ENCODE measurements around the gene CUX1.

CUX1 gene

DNA sequence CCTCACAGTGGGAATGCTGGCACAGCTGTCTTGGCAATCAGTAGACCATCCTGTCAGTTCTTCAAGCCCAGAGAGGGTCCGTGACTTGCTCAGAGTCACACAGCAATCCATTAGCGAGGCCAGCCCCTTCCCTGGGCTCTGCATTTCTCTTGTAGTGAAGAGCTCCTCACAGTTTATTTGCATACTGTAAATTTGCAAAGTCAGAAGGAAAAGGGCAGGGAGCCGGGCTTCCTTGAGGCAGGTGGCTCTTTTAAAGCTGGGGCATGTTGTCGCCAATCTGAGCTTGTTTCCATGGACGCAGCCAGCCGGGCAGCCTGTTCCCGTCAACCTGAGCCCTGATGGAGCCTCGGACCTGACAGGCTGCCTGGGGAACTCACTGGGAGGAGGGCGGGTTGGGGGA, 123.4 kb downstream of the CUX1 start:
- DNase-seq, result peak; percentile 87

GRCh38 chr7:101941481-101942383, 124.3 kb downstream of the CUX1 start:
- DNase-seq, result peak; percentile 73

DNA sequence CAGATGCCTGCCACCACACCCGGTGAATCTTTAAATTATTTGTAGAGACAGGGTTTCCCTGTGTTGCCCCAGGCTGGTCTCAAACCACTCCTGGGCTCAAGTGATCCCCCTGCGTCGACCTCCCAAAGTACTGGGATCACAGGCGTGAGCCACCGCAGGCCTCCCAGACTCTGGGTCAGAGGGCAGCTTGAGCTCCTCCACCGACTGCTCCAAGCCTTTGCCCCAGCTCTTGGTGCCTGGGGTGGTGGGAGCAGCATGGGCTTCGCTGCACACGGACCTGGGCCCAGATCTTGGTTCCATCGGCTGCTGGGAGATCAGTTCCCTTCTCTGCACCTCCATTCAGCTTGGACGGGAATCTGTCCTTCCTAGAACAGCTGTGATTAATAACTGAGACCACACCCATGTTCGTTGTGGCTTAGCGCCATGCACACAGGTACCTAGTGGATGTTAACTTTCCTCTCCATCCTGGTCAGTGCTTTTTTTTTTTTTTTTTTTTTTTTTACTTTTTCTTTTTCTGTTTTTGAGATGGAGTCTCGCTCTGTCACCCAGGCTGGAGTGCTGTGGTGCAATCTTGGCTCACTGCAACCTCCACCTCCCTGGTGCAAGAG, 125.3 kb downstream of the CUX1 start:
- DNase-seq, result peak; percentile 31

DNA sequence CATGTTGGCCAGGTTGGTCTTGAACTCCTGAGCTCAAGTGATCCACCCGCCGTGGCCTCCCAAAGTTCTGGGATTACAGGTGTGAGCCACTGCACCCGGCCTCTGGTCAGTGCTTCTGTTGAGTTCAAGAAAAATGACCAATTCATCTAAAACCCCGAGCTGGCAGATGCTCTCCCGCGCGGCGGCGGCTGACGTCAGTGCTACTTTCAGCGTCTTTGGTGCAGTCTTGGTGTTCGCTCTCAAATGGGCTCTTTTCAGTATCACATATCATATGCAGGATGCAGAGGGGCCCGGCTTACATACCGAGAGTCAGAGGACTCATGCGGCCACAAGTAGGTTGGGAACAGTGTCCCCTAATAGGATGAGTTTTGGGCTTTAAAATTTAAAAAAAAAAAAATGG, 125.9 kb downstream of the CUX1 start:
- no peak for DNase-seq

GRCh38 chr7:101943889-101944600, 126.6 kb downstream of the CUX1 start:
- peak; percentile 21 for DNase-seq

DNA sequence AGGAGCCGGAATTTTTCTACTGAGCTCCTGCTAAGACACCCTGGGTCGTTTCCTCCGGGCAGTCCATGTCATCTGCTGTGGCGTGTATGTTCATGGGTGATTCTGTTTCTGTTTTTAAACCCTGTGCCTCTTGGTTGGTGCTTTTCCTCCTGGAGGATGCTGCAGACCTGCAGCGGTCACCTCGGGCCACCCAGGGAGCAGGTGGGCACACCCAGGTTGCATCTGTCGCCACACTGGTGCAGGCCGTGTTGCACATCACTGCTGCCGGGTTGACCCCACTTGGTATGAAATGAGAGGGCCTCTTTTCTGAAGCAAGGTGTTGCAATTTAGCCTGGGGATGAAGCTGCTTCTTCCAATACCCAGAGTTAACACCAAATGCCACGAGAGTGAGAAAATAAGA, 127.2 kb downstream of the CUX1 start:
- no peak for DNase-seq

- DNase-seq, result no peak
Measured at GRCh38 chr7:101945034-101945758, 127.8 kb downstream of the CUX1 start.

DNA sequence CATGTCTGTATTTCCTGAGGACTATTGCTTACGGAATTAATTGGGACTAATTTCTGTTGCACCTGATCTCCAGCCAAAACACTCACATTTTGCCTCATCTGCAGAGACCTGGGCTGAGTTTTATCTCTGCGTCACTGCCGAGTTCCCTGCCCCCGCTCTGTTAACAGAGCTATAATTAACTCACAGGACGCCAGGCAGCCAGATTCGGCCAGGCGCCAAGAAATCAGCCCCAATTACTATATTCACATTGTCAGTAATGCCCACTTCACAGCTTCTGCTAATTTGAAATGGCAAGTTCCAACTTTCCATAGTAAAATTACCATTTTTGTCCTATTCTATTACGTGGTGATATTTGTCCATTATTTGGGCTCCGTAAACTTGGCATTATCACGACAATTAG, 130.5 kb downstream of the CUX1 start:
- peak; percentile 97 for DNase-seq

DNA sequence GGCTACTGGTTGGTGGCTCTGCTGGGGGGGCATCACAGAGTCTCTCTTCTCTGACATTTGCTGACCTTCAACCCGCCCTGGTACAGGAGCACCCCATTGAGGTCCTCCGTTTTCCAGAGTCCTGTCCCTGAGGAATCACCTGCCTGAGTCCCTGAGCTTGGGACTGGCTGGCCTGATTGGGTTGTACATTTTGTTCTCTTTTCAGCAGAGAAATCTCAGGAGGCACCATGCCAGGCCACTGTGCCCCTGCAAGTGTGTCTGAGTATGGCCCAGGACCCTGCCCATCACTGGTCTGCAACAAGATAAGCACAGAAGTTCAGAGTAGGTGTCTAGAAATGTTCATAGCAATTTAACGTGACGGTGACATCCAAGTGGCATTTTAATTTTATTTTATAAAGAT, 131.2 kb downstream of the CUX1 start:
- no peak for DNase-seq

DNA sequence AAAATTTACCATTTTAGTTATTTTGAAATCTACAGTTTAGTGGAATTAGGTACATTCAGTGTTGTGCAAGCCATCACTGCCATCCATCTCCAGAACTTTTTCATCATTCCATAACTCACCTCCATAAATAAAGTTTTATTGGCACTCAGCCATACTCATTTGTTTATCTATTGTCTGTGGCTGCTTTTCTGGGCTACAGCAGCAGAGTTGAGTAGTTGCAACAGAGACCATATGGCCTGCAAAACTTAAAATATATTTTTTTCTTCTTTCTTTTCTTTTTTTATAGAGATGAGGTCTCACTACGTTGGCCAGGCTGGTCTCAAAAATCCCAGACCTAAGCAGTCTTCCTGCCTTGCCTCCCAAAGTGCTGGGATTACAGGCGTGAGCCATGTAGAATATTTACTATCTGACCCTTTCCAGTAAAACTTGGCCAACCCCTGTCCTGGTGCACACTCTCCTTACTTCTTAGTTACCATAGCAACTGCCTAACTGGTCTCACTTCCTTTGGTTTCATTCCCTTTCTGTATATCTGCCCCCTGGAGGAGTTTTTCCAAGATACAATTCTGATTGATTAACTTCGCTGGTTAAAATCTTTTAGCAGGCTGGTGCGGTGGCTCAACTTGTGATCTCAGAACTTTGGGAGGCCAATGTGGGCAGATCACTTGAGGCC, 133.2 kb downstream of the CUX1 start:
- DNase-seq, result peak; percentile 21

GRCh38 chr7:101951757-101952156, 134.3 kb downstream of the CUX1 start:
- DNase-seq, result peak; percentile 29

GRCh38 chr7:101952355-101953247, 135.2 kb downstream of the CUX1 start:
- DNase-seq, result no peak

DNA sequence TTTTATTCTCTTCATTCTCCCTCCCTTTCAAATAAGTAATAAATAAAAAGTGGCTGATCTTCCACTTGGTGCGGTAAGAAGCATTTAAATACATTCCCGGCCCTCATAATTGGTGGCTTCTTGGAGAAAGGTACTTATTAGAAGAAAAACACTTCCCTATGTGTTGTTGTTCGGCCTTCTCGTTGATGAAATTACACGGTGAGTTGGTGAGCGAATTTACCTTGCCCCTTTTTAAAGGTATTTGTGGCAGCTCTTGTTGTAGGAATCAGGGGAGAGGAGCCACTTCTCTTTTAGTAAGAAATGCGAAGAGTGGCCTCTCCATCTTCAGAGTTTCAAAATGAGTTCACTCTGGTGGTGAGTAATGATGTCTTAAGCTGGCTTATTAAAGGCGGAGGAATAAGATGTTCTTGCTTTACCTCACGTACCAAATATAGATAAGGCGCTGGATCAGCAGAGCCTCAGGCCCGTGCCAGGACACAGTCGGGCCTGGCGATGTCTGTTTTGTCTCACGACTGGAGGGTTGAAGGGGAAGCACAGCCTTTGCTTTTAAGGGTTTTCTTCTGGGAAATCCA, 135.9 kb downstream of the CUX1 start:
- no peak for DNase-seq

DNA sequence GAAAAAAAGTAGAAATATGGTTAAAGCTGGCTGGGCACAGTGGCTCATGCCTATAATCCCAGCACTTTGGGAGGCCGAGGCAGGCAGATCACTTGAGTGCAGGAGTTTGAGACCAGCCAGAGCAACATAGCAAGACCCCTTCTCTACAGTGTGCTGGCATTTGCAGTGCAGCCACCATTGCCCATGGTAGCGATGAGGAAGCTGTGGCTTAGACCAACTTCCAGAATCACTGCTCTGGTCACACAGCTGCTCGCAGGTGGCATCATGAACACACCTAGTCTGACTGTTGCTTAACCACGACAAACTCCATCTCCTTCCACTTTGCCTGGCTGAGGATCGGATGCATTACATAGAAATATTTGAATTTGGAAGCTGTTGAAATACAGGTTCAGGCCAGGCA, 137.1 kb downstream of the CUX1 start:
- no peak for DNase-seq

DNA sequence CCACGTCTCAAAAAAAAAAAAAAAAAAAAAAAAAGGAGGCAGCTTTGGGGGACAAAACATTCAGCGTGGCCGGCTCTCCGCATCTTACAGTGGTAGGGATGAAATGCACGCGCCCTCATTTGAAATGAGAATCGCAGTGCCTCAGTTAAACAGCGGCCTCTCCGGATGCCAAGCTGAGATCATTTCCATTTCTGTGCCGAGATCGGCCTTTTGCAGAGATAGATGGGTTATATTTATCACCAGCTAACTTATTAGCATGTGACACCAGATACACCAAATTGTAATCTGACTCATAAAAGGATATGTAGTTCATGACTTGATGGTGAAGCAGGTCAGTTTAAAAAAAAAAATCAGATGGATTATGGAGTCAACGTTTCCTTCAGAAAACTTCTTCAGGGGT, 138.7 kb downstream of the CUX1 start:
- no peak for DNase-seq

GRCh38 chr7:101957744-101958525, 140.5 kb downstream of the CUX1 start:
- no peak for DNase-seq

DNA sequence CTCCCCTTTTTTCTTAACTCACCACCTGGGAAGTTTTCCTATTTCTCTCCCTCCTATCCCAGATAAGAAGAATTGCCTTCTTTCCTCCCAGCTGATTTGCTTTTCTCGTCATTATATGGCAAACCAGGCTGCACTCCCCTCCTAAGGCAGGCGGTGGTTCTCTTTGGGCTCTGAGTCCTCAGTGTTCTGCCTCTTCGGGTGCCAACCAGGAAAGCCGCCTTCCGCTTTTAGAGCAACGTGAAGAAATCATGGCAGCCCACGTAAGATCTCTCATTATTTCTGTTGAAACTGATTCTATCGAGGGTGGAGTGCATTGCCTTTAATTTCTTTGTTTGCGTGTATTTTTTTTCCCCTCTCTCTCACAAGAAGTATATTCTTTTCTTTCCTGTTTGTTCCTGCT, 141.9 kb downstream of the CUX1 start:
- no peak for DNase-seq

GRCh38 chr7:101959829-101960228, 142.4 kb downstream of the CUX1 start:
- no peak for DNase-seq

GRCh38 chr7:101960323-101960722, 142.9 kb downstream of the CUX1 start:
- no peak for DNase-seq

DNA sequence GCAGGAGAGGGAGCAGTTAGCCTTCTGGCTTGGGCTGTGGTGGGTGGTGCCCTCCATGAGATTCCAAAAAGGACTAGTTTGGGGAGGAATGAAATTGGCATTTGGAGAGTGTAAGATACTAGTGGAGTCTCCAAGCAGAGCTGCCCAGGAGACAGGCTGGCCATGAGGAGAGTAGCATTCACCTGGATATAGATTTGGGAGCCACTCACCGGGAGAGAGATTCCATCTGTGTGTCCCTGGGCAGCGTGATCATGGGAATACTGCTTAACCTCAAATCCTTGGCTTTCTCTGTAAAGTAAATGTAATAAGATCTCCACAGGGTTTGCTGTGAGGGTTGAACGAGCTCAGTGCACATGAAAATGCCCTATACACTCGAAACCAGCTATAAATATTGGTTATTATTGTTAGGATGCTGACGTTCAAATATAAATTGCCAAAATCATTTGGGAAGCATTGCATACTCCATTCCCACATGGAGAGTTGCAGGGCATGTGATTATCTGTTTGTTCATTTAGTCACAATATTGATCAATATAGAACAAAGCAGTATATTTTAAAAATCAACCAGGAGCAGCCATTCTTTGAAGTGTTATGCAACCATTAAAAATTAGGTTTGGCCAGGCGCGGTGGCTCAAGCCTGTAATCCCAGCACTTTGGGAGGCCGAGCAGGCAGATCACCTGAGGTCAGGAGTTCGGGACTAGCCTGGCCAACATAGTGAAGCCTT, 143.7 kb downstream of the CUX1 start:
- no peak for DNase-seq
